ENCODE measurements around the gene SORBS2. TPM values are rescaled to one million over a fixed set of nuclear protein-coding genes. Genes with fewer than 3 reads are reported as not detected.

The SORBS2 gene
- total RNA-seq, 1 experiment from 2014 or later = 9.7 TPM

GRCh38 chr4:185847352-185848097, 35.5 kb upstream of the SORBS2 start:
- Histone ChIP-seq H2AFZ (ENCODE audit: low read length) (no peak overlapping the region), H3K9ac (ENCODE audit: extremely low read depth, insufficient read length, low read length) (no peak overlapping the region), H3K79me2 (ENCODE audit: insufficient read depth, low read length) (no peaks in the 10 kb centered on the region), H2BK5ac (ENCODE audit: insufficient read length, low read length) (no peak overlapping the region), H3K23me2 (ENCODE audit: insufficient read length, low read depth, low read length, poor library complexity, severe bottlenecking) (no peaks in the 10 kb centered on the region), H3K4me2 (ENCODE audit: insufficient read depth, insufficient read length, low read length) (no peak overlapping the region), H4K20me1 (ENCODE audit: control insufficient read depth, insufficient read depth, insufficient read length) (no peaks in the 10 kb centered on the region), H2BK20ac (ENCODE audit: low read depth, low read length, poor library complexity, severe bottlenecking) (no peak overlapping the region), H3T11ph (ENCODE audit: low read length) (no peak overlapping the region), H2BK15ac (ENCODE audit: low read depth, low read length) (no peak overlapping the region), H3K4me1 (ENCODE audit: insufficient read depth, low read length) (peaks cover 9% of the 10 kb centered on the region; the same call in 1 of the 2 replicates), H4K91ac (ENCODE audit: insufficient read length, low read depth, low read length) (no peak overlapping the region), H3K9me3 (ENCODE audit: control insufficient read depth, low read depth, low read length) (peaks cover 5% of the 10 kb centered on the region), H2BK12ac (ENCODE audit: insufficient read length, low read depth, low read length) (peak overlapping the region; percentile 64), H3K79me1 (ENCODE audit: insufficient read depth, low read depth, low read length, poor library complexity, severe bottlenecking) (no peaks in the 10 kb centered on the region), H2AK5ac (ENCODE audit: insufficient read length, low read length) (no peak overlapping the region), H3K14ac (ENCODE audit: insufficient read depth, low read length) (no peak overlapping the region), H3K56ac (ENCODE audit: insufficient read length, low read depth, low read length) (no peak overlapping the region), H3K23ac (ENCODE audit: insufficient read length, low read depth, low read length) (no peak overlapping the region), H4K5ac (ENCODE audit: insufficient read length, low read depth, low read length) (peak overlapping the region; percentile 36), H3K18ac (ENCODE audit: insufficient read length, low read depth, low read length) (peak overlapping the region; percentile 58), H2BK120ac (ENCODE audit: low read depth, low read length, poor library complexity, severe bottlenecking) (no peak overlapping the region), H3K4ac (ENCODE audit: low read depth, low read length) (no peak overlapping the region), H3K27me3 (ENCODE audit: insufficient read depth, low read length) (no peaks in the 10 kb centered on the region), H3K27ac (ENCODE audit: insufficient read length, low read depth, low read length) (peak overlapping the region; percentile 8), H4K8ac (replicated peaks; ENCODE audit: insufficient read length, low read depth, low read length) (no peak overlapping the region)
- no peak overlapping the region for H3K4me3 Mint-ChIP-seq
- WGBS (ENCODE audit: extremely low coverage, insufficient read length, low lambda C conversion rate) = no CpG with 5 or more reads among the region's 13 CpGs
- no peak for TF ChIP-seq CTCF (conservative IDR thresholded peaks at IDR 0.05)
- DNase-seq = no peak
- peaks cover 14 to 56% (median 38%) of the 10 kb centered on the region in 3 experiments for H3K36me3 Mint-ChIP-seq (ENCODE audit: insufficient read depth in 1 of 3, low read depth in 3 of 3)
- peak overlapping the region in 2 of 3 experiments; percentile 46 to 53; a peak in 2 of 7 replicates for H3K27ac Mint-ChIP-seq
- peaks cover 31 to 44% of the 10 kb centered on the region in 2 experiments for H3K9me3 Mint-ChIP-seq
- no peaks in the 10 kb centered on the region for H3K27me3 Mint-ChIP-seq (ENCODE audit: low read depth)
- peaks cover 19 to 27% of the 10 kb centered on the region in 2 experiments for H3K4me1 Mint-ChIP-seq
